WTC11 (cell line): ENCODE results near the gene PRIM2. TPM values are rescaled to one million over a fixed set of nuclear protein-coding genes. Genes with fewer than 3 reads are reported as not detected.
"Not testable (repeated sequence)": the region's sequence is repeated elsewhere in the genome, so short reads cannot be mapped to it uniquely, and the experiment has no call there.

Experiments used
- ATAC-seq: fragments of 200-7000 bp; cut with Tn5 transposase; 2 replicates; pipeline ENCODE4 v1.10.0; 2021; ENCODE audit warnings: mild to moderate bottlenecking, moderate library complexity
- CTCF ChIA-PET: fragments of 300-600 bp; sonication (Branson Sonifier 250); formaldehyde crosslinking; loops from one replicate; lab custom pipeline; 2021; ENCODE audit warnings: antibody characterized with exemption; lab: Charles Lee
- POLR2A ChIA-PET: fragments of 350-600 bp; sonication (Branson Sonifier 250); formaldehyde crosslinking; loops from one replicate; lab custom pipeline; 2021; ENCODE audit warnings: antibody characterized with exemption; lab: Charles Lee
- DNase-seq: peaks from one replicate; pipeline ENCODE4 v3.0.0; 2021; ENCODE audit warnings: low spot score
- H3K27ac Mint-ChIP-seq: 2 replicates; pipeline ENCODE4 v1.8.0; 2021; ENCODE audit warnings: mixed read lengths
- H3K27me3 Mint-ChIP-seq: 2 replicates; pipeline ENCODE4 v1.8.0; 2021; ENCODE audit warnings: low read depth, mild to moderate bottlenecking, moderate library complexity, mixed read lengths
- H3K36me3 Mint-ChIP-seq: 2 replicates; pipeline ENCODE4 v1.8.0; 2021; ENCODE audit warnings: mixed read lengths
- H3K4me1 Mint-ChIP-seq: 2 replicates; pipeline ENCODE4 v1.8.0; 2022; ENCODE audit warnings: mixed read lengths
- H3K4me3 Mint-ChIP-seq: 2 replicates; pipeline ENCODE4 v1.8.0; 2021; ENCODE audit warnings: mild to moderate bottlenecking, moderate library complexity, mixed read lengths
- H3K9me3 Mint-ChIP-seq: 2 replicates; pipeline ENCODE4 v1.8.0; 2021; ENCODE audit warnings: mixed read lengths
- CDX4 ChIP-seq: fragments of 250-450 bp; sonication (Bioruptor Pico); IDR thresholded peaks from 2 replicates; pipeline ENCODE4 v1.9.0; 2021; ENCODE audit warnings: moderate library complexity, mild to moderate bottlenecking, inconsistent platforms, borderline replicate concordance
- CREB1 ChIP-seq: sonication (generic); formaldehyde crosslinking; IDR thresholded peaks from 2 replicates; pipeline ENCODE4 v1.8.0; 2023; ENCODE audit warnings: mild to moderate bottlenecking, missing genetic modification reagents
- CTCF ChIP-seq: fragments of 200-600 bp; IDR thresholded peaks from 2 replicates; pipeline ENCODE4 v1.8.0; 2022; ENCODE audit warnings: antibody characterized with exemption
- EMX1 ChIP-seq: fragments of 250-450 bp; sonication (Bioruptor Pico); IDR thresholded peaks from 2 replicates; pipeline ENCODE4 v1.8.0; 2021; ENCODE audit warnings: mild to moderate bottlenecking
- IRF1 ChIP-seq: sonication (generic); formaldehyde crosslinking; IDR thresholded peaks from 2 replicates; pipeline ENCODE4 v1.8.0; 2023; ENCODE audit warnings: missing genetic modification reagents
- IRF2 ChIP-seq: sonication (generic); formaldehyde crosslinking; IDR thresholded peaks from 2 replicates; pipeline ENCODE4 v1.8.0; 2022; ENCODE audit warnings: low read depth, missing genetic modification reagents, borderline replicate concordance
- MLX ChIP-seq: sonication (generic); formaldehyde crosslinking; IDR thresholded peaks from 2 replicates; pipeline ENCODE4 v1.8.1; 2023; ENCODE audit warnings: mild to moderate bottlenecking, missing genetic modification reagents, moderate library complexity
- NFYB ChIP-seq: sonication (generic); formaldehyde crosslinking; conservative IDR thresholded peaks from 2 replicates; pipeline ENCODE4 v1.8.0; 2022; ENCODE audit warnings: low read depth, missing genetic modification reagents
- PRDM15 ChIP-seq: sonication (generic); formaldehyde crosslinking; IDR thresholded peaks from 2 replicates; pipeline ENCODE4 v1.8.0; 2022; ENCODE audit warnings: missing genetic modification reagents
- ZBTB43 ChIP-seq: sonication (generic); formaldehyde crosslinking; IDR thresholded peaks from 2 replicates; pipeline ENCODE4 v1.8.1; 2023; ENCODE audit warnings: mild to moderate bottlenecking, missing genetic modification reagents
- ZNF423 ChIP-seq: fragments of 250-450 bp; sonication (Bioruptor Pico); IDR thresholded peaks from 2 replicates; pipeline ENCODE4 v2.1.2; 2022; ENCODE audit warnings: mild to moderate bottlenecking, moderate library complexity
- ZNF425 ChIP-seq: fragments of 250-450 bp; sonication (Bioruptor Pico); conservative IDR thresholded peaks from 2 replicates; pipeline ENCODE4 v1.9.0; 2021; ENCODE audit warnings: mild to moderate bottlenecking
- ZNF512 ChIP-seq: sonication (generic); formaldehyde crosslinking; IDR thresholded peaks from 2 replicates; pipeline ENCODE4 v1.8.1; 2022; ENCODE audit warnings: missing genetic modification reagents, borderline replicate concordance
- ZSCAN18 ChIP-seq: fragments of 250-450 bp; sonication (Bioruptor Pico); IDR thresholded peaks from 2 replicates; pipeline ENCODE4 v2.1.2; 2022; ENCODE audit warnings: mild to moderate bottlenecking, moderate library complexity
- total RNA-seq: library from RNA; stranded (reverse); gene quantifications from 3 replicates; pipeline ENCODE4 v1.2.3, GENCODE V29; 2021

The PRIM2 gene
- total RNA-seq, 1 experiment from 2014 or later, result 42.2 TPM

- TF ChIP-seq CTCF (no peak; the same call in 1 of the 2 replicates), ZNF512 (CRISPR knock-in tag) (no peak)
- TF ChIP-seq, all 79 proteins: peak for 0
These were observed 49.2 kb upstream of the PRIM2 start (continued) for GRCh38 chr6:57268294-57268640.

- CTCF ChIA-PET, DNase-seq, H3K27ac Mint-ChIP-seq, ATAC-seq, H3K27me3 Mint-ChIP-seq, POLR2A ChIA-PET, H3K4me1 Mint-ChIP-seq, H3K4me3 Mint-ChIP-seq: not testable (repeated sequence)
- H3K9me3 Mint-ChIP-seq, result peaks cover 35% of the 10 kb centered on the region
- H3K36me3 Mint-ChIP-seq, result peaks cover 29% of the 10 kb centered on the region
These were observed 43.2 kb upstream of the PRIM2 start for GRCh38 chr6:57274113-57274824.

- Mint-ChIP-seq H3K27me3 (peaks cover 7% of the 10 kb centered on the region), H3K27ac (no peak overlapping the region), H3K4me1 (no peaks in the 10 kb centered on the region), H3K36me3 (peaks cover 29% of the 10 kb centered on the region), H3K9me3 (peaks cover 35% of the 10 kb centered on the region), H3K4me3 (no peak overlapping the region)
- CTCF ChIA-PET, result no interaction called here
- POLR2A ChIA-PET, result no interaction called here
- ATAC-seq (no peak), DNase-seq (no peak)
- no peak for TF ChIP-seq IRF2 (CRISPR knock-in tag)
- no peak for TF ChIP-seq NFYB (CRISPR knock-in tag)
- TF ChIP-seq CREB1 (CRISPR knock-in tag), result no peak
- TF ChIP-seq CDX4, result no peak
- TF ChIP-seq PRDM15 (CRISPR knock-in tag), result no peak
- no peak for TF ChIP-seq IRF1 (CRISPR knock-in tag)
- TF ChIP-seq EMX1, result no peak
- TF ChIP-seq ZBTB43, result no peak
- TF ChIP-seq ZNF425 (CRISPR knock-in tag), result no peak
- TF ChIP-seq ZSCAN18, result no peak
- TF ChIP-seq ZNF423 (CRISPR knock-in tag), result no peak
- TF ChIP-seq MLX, result no peak
These were observed 42.0 kb upstream of the PRIM2 start for GRCh38 chr6:57275384-57275783.
